Type B pancreatic cell (in vitro differentiated cells): ENCODE results near the gene TARM1. TPM values are rescaled to one million over a fixed set of nuclear protein-coding genes. Genes with fewer than 3 reads are reported as not detected.

Experiments
- DNase-seq: peaks from one replicate; pipeline ENCODE4 v3.0.0; 2021; ENCODE audit warnings: mixed read lengths; ENCODE audit not compliant: unreplicated experiment; ENCODE audit errors: extremely low spot score
- H3K27ac Mint-ChIP-seq: 2 replicates; pipeline ENCODE4 v1.8.0; 2021; ENCODE audit warnings: mild to moderate bottlenecking, mixed read lengths
- H3K27me3 Mint-ChIP-seq: 2 replicates; pipeline ENCODE4 v1.8.0; 2021; ENCODE audit warnings: mixed read lengths
- H3K36me3 Mint-ChIP-seq: 2 replicates; pipeline ENCODE4 v1.8.0; 2021; ENCODE audit warnings: mixed read lengths
- H3K4me1 Mint-ChIP-seq: one replicate; pipeline ENCODE4 v1.8.0; 2021; ENCODE audit warnings: mixed read lengths; ENCODE audit not compliant: unreplicated experiment
- H3K4me3 Mint-ChIP-seq: 2 replicates; pipeline ENCODE4 v1.8.0; 2021; ENCODE audit warnings: mild to moderate bottlenecking, mixed read lengths
- H3K9me3 Mint-ChIP-seq: 2 replicates; pipeline ENCODE4 v1.8.0; 2021; ENCODE audit warnings: mixed read lengths
- CTCF ChIP-seq: fragments of 200-600 bp; sonication (generic); conservative IDR thresholded peaks from 2 replicates; pipeline ENCODE4 v1.5.0; 2021; ENCODE audit warnings: antibody characterized with exemption, mild to moderate bottlenecking
- total RNA-seq: library from RNA; stranded (reverse); gene quantifications from 2 replicates; pipeline ENCODE4 v1.2.1, GENCODE V29; 2021; ENCODE audit warnings: low replicate concordance

The TARM1 gene
- total RNA-seq, 1 donor from 2014 or later: not detected

- Mint-ChIP-seq H3K4me3 (no peak overlapping the region), H3K36me3 (no peaks in the 10 kb centered on the region), H3K9me3 (no peaks in the 10 kb centered on the region), H3K4me1 (no peaks in the 10 kb centered on the region), H3K27ac (no peak overlapping the region), H3K27me3 (peaks cover 17% of the 10 kb centered on the region)
- DNase-seq: no peak
- TF ChIP-seq CTCF: no peak
Observed at GRCh38 chr19:54084410-54084809, 3.2 kb upstream of the TARM1 start.

GRCh38 chr19:54077334-54077733 is 3.8 kb downstream of the TARM1 start:
- H3K4me1 Mint-ChIP-seq: no peaks in the 10 kb centered on the region
- no peak overlapping the region for H3K27ac Mint-ChIP-seq
- no peaks in the 10 kb centered on the region for H3K9me3 Mint-ChIP-seq
- peaks cover 5% of the 10 kb centered on the region for H3K27me3 Mint-ChIP-seq
- no peak for DNase-seq
- TF ChIP-seq CTCF: no peak
- no peaks in the 10 kb centered on the region for H3K36me3 Mint-ChIP-seq
- no peak overlapping the region for H3K4me3 Mint-ChIP-seq

DNA sequence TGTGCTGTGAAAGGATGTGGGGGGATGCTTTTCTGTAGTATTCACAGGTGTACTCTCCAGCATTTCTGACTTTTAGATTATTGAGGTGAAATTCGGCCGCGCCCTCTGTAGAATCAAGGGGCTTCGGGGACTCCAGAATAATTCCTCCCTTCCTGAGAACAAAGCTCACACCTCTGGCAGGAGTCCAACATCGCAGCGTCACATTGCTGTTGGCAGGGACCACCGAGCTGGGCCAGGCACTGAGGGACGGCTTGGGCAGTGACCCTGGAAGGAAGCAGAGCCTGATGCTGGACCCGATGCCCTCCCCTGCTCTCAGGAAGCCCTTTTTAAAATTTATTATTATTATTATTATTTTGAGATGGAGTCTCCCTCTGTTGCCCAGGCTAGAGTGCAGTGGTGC is 6.3 kb downstream of the TARM1 start:
- H3K27me3 Mint-ChIP-seq: peaks cover 5% of the 10 kb centered on the region
- TF ChIP-seq CTCF: no peak
- H3K27ac Mint-ChIP-seq: no peak overlapping the region
- DNase-seq: no peak
- H3K4me3 Mint-ChIP-seq: no peak overlapping the region
- H3K36me3 Mint-ChIP-seq: no peaks in the 10 kb centered on the region
- no peaks in the 10 kb centered on the region for H3K9me3 Mint-ChIP-seq
- no peaks in the 10 kb centered on the region for H3K4me1 Mint-ChIP-seq

- no peaks in the 10 kb centered on the region for H3K9me3 Mint-ChIP-seq
Observed at GRCh38 chr19:54073829-54074228, 7.3 kb downstream of the TARM1 start.

DNA sequence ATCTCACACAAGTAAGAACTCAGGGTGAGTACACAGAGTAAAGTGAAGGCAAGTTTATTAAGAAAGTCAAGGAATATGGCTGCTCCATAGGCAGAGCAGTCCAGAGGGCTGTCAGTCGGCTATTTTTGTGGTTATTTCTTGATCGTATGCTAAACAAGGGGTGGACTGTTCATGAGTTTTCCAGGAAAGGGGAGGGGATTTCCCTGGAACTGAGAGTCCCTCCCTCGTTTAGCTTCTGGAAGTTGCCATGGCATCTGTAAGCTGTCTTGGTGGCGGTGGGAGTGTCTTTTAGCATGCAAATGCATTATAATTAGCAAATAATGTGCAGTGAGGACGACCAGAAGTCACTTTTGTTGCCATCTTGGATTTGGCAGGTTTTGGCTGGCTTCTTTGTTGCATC is 11.7 kb downstream of the TARM1 start:
- Mint-ChIP-seq H3K36me3 (no peaks in the 10 kb centered on the region), H3K4me1 (no peaks in the 10 kb centered on the region)

More at GRCh38 chr19:54073829-54074228, 7.3 kb downstream of the TARM1 start:
- no peaks in the 10 kb centered on the region for H3K4me1 Mint-ChIP-seq
- no peak for TF ChIP-seq CTCF
- peaks cover 5% of the 10 kb centered on the region for H3K27me3 Mint-ChIP-seq
- H3K27ac Mint-ChIP-seq: no peak overlapping the region
- no peaks in the 10 kb centered on the region for H3K36me3 Mint-ChIP-seq
- DNase-seq: no peak
- no peak overlapping the region for H3K4me3 Mint-ChIP-seq

More for the DNA sequence above, 11.7 kb downstream of the TARM1 start:
- no peak overlapping the region for H3K4me3 Mint-ChIP-seq
- H3K9me3 Mint-ChIP-seq: no peaks in the 10 kb centered on the region
- H3K27me3 Mint-ChIP-seq: no peaks in the 10 kb centered on the region
- H3K27ac Mint-ChIP-seq: no peak overlapping the region
- no peak for TF ChIP-seq CTCF
- no peak for DNase-seq
